ENCODE results near the gene UBE2S.
"Not testable (repeated sequence)": the region's sequence is repeated elsewhere in the genome, so short reads cannot be mapped to it uniquely, and the experiment has no call there.

Gene UBE2S

GRCh38 chr19:55440411-55441105, 33.0 kb upstream of the UBE2S start:
- no peak for DNase-seq (ENCODE audit: low spot score)

DNA sequence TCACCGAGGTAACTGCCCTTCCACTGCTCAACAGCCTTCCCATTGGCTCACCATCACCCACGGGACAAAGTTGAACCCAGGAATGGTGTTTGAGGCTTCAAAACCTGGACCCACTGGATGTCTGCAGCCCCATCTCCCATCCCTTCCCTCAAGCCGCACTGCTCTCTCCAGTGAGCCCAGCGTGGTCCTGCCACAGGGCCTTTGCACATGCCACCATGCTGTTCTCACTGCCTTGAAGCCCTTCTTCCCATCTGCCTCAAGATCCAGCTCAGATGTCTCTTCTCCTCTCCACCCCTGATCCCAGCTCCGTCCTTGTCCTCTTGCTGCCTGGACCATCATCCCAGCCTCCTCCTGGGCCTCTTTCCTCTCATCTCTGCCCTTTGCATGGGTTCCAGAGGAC, 31.5 kb upstream of the UBE2S start:
- no peak for DNase-seq (ENCODE audit: low spot score)

DNA sequence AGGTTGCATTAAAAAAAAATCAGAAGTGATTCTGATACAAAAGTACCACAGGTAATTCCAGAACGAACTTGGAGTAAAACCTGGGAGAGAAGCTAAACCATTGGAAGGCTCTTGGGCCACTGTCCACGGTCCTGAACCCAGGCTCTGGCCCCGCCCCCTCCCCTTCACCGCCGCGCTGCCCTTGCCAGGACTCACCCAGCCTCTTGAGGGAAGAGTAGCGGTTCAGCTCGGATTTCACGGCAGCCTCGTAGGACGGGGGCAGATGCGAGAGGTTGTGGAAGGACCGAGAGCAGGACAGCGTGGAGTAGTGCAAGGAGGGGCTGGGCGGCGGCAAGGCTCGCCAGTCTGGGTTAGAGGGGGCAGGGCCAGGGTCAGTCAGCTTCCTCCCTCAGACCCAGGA, 29.8 kb upstream of the UBE2S start:
- DNase-seq (ENCODE audit: low spot score): no peak

GRCh38 chr19:55436847-55437246, 29.3 kb upstream of the UBE2S start:
- DNase-seq (ENCODE audit: low spot score): no peak

- DNase-seq (ENCODE audit: low spot score): no peak
Measured at GRCh38 chr19:55435020-55435419, 27.4 kb upstream of the UBE2S start.

- DNase-seq (ENCODE audit: low spot score): no peak
Measured at GRCh38 chr19:55434356-55434919, 26.9 kb upstream of the UBE2S start.

DNA sequence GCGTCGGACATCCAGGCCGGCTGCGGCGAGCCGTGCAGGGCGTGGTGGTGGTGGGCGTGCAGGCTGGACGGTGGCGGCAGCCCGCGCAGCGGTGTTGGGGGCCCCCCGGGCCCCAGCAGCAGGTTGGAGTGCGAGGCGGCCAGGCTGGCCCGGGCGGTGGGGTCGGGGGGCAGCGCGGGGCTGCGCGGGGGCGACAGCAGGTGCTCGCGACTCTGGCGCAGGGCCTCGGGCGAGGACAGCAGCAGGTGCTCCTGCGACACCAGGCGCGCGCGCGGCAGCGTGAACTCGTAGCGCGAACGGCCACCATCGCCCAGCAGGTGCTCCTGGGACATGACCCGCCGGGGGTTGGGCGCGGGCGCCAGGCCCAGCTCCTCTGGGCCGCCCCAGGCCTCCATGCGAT, 25.7 kb upstream of the UBE2S start:
- no peak for DNase-seq (ENCODE audit: low spot score)

GRCh38 chr19:55432241-55432959, 24.8 kb upstream of the UBE2S start:
- DNase-seq (ENCODE audit: low spot score): no peak

DNA sequence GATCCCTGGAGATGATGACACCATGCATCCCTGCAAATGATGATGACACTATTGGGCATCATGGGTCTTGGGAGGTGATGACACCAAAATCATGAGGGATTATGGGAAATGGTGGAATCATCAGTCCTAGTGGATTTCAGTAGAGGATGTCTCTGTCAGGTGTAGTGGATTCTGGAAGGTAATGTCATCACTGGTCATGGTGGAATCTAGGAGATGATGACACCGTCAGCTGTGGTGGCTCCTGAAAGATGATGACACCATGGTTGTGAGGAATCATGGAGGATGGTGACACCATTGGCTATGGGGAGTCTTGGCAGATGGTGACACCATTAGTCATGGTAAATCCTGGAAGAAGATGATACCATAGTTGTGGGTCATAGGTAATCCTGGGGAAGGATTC, 23.6 kb upstream of the UBE2S start:
- no peak for DNase-seq (ENCODE audit: low spot score)

- DNase-seq (ENCODE audit: low spot score): peak; percentile 94
Measured at GRCh38 chr19:55426042-55426441, 18.5 kb upstream of the UBE2S start.

DNA sequence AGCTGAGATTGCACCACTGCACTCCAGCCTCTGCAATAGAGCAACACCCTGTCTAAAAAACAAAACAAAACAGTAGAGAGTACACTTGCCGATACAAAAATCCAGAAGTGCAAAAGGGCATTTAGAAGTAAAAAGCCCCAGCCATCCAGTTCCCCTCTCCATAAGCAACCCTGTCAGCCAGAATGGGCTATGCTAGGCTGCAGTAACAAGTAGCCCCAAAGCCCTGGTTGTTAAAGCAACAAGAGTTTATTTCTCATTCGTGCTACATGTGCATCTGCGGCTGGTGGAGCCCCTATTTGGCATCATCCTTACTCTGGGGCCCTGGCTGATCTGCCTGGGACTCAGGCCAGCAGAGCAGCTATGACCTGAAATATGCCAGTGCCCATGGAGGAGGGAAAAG, 16.9 kb upstream of the UBE2S start:
- no peak for DNase-seq (ENCODE audit: low spot score)

DNA sequence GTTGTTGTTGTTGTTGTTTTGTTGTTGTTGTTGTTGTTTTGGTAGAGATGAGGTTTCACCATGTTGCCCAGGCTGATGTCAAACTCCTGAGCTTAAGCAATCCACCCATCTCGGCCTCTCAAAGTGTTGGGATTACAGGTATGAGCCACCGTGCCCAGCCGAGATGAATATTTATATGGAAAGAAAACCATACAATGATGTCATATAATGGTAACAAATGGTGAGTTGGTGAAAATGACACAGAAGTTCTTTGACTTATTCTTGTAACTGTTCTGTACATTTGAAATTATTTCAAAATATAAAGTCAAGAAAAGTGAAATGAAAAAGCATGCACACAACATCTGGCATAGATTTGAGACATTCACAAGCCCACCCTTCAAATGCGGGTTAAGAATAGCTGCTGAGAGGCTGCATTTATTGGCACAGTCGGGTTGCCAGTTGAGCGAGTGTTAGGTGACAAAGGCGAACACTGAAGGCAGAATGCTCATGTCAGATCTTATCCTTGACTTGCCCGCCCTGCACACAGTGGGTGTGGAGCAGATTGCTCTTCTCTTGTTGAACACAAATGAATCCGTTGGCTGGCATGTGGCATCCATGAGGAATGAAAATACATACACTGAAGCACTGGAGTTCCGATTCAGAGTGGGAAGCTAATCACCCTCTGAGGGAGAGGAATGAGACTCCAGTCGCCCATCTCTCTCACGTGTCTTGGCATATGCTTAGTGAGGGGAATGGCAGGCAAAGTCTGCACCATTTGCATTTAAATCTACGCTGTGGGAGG, 15.8 kb upstream of the UBE2S start:
- DNase-seq (ENCODE audit: low spot score): peak; percentile 74

DNA sequence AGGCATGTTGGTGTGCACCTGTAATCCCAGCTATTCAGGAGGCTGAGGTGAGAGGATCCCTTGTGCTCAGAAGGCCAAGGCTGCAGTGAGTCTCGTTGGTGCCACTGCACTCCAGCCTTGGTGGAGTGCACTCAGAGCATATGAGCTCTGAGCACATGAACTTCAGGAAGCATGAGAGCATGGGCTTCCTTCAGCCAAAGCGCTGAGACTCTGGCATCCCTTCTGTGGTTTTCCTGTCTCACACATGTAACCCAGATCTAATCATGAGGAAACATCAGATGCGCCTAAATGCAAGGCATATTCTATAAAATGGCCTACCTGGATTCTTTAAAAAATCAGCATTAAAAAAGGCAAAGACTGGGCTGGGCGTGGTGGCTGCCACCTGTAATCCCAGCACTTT, 13.7 kb upstream of the UBE2S start:
- DNase-seq (ENCODE audit: low spot score): not testable (repeated sequence)

DNA sequence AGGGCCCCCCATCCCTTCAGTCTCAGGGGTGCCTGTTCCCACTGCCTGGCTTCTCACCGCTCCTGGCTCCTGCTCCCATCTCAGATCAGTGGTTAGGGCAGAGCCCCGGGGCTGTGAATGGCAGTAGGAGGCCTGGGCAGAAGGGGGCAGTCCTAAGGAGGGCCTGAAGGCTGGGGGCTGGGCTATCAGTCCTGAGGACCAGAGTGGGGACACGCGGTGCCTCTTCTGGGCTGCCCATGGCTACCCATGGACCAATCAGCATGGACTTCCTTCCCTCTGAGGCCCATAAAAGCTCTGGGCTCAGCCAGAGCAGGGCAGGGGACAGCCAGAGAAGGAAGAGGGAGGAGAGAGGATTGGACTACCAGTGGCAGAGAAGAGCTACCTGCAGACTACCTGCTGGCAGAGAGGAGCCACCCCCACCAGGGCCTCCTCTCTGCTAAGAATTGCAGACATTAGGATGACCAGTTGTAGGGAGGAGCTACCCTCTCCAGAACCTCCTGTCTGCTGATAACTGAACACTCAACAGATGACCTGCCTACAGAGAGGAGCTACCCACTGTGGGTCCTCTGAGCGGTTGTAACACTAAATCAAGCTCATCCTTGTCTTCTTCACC, 12.1 kb upstream of the UBE2S start:
- no peak for DNase-seq (ENCODE audit: low spot score)

GRCh38 chr19:55419103-55419502, 11.5 kb upstream of the UBE2S start:
- DNase-seq (ENCODE audit: low spot score): no peak

DNA sequence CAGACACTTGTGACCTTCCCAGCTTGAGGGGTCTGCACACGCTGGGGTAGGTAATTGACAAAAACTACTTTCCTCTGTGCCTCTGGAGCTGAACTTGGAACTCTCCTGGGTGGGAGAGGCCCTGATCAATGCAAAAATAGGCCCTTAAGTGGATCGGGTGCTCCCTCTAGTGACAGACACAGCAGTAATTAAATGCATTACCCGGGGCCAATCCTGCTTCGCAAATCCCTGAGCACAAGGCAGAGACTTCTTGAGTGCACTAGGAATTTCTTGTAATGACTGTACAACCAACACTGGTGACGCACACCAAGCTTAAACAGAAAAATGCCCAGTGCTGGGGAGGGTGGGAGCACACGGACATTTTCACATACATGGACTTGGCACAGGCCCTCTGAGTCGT, 10.6 kb upstream of the UBE2S start:
- peak; percentile 80 for DNase-seq (ENCODE audit: low spot score)

DNA sequence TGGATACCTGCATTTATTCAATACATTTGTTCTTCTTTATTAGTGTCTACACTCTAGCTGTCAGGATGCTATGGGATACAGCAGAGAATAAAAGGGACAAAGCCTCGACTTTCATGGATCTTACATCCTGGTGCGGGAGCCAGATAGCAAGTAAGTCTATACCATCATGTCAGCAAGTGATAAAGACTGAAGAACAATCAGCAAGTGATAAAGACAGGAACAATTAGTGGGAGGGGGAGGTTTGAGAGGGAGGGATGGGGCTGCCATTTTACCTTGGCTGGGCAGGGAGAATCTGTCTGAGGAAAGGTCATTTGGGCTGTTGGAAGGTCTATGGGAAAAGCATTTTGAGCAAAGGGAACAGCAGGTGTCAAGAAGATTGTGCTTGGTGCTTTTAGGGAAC, 2.6 kb upstream of the UBE2S start:
- no peak for DNase-seq (ENCODE audit: low spot score)

- DNase-seq (ENCODE audit: low spot score): not testable (repeated sequence)
Measured at GRCh38 chr19:55409179-55409578, 1.6 kb upstream of the UBE2S start.

DNA sequence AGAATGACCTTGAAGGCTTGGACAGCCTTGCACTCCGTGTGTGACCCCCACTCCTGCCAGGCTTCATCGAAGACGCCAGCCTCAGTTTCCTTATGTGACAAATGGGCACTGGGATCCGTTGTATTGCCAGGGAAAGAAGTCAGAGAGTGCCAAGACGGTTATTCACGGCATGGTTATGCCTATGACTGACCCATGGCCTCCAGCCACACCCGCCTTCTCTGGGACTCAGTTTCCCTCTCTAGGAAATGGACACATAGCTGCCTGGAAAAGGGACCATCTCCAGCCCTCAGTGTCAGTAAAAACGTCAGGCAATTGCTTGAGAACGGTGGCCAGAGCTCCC, 915 bp upstream of the UBE2S start:
- DNase-seq (ENCODE audit: low spot score): no peak

DNA sequence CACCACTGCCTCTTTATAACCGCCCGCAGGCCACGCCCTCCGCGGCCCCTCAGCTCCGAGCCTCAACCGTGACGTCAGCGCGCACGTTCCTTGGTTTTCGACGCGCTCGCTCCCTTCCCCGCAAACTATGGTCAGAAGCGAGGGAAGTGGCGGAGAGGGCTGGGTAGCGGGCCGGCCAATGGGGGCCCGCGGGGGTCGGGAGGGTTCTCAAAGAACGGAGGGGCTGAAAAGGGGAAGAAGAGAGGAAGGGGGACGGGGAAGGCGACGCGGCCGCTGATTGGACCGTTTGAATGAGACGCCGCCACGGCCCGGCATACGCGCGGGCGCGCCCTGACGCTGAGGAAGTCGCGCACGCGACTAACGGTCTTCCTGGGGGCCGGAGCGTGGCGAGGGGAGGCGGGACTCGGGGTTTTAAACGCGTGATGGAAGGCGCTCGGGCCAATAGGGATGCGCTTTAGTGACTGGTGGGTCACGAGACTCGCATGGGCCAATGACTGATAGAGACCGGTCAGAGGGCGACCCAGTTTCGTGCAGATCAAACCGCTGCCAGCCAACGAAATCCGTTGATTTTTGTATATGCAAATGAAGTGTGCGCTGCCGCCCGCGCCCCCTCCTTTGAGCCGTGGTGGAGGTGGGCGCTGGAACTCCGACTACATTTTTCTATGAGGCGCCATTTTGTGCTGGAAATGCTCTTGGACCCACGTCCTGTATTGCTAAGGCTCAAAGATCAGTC, 378 bp upstream of the UBE2S start:
- peak; percentile 99 for DNase-seq (ENCODE audit: low spot score)

- DNase-seq (ENCODE audit: low spot score): no peak
Measured at GRCh38 chr19:55406826-55407549, 600 bp downstream of the UBE2S start.

All from putamen (tissue), 1 donor.